Measurements from ENCODE around the gene PDE1A. TPM values are rescaled to one million over a fixed set of nuclear protein-coding genes. Genes with fewer than 3 reads are reported as not detected.

The PDE1A gene
- total and polyA plus RNA-seq, 2 donors (not counting 1 experiment from before 2014, with no cell fraction given), result 0.07 TPM; not detected in 1

GRCh38 chr2:182447863-182448262, 21.0 kb upstream of the PDE1A start:
- Histone ChIP-seq H4K20me1 (ENCODE audit: control insufficient read depth, insufficient read depth, low read length, poor library complexity, severe bottlenecking) (no peaks in the 10 kb centered on the region), H3K9me3 (ENCODE audit: control extremely low read depth in 1 of 3, control insufficient read depth in 2 of 3, insufficient read depth in 1 of 3, low read length in 2 of 3) (peaks cover 0 to 7% (median 0%) of the 10 kb centered on the region in 3 donors), H3K27me3 (replicated peaks in 1 of 4; ENCODE audit: control extremely low read depth in 1 of 4, control insufficient read depth in 3 of 4, insufficient read depth in 4 of 4, low read length in 3 of 4) (no peaks in the 10 kb centered on the region), H2AFZ (ENCODE audit: insufficient read depth, low read depth, low read length, poor library complexity, severe bottlenecking) (no peak overlapping the region), H3K4me3 (ENCODE audit: control extremely low read depth in 1 of 5, extremely low read depth in 1 of 5, insufficient read depth in 1 of 5, low read depth in 2 of 5, low read length in 4 of 5) (no peak overlapping the region), H3K9ac (ENCODE audit: low read length) (no peak overlapping the region), H3K4me2 (replicated peaks; ENCODE audit: low read depth, low read length, poor library complexity, severe bottlenecking) (no peak overlapping the region), H3K4me1 (ENCODE audit: control insufficient read depth in 2 of 2, insufficient read depth in 2 of 2, low read length in 2 of 2) (no peaks in the 10 kb centered on the region), H3K79me2 (ENCODE audit: control insufficient read depth, insufficient read depth, low read length) (no peaks in the 10 kb centered on the region), H3K36me3 (replicated peaks in 1 of 2; ENCODE audit: control extremely low read depth in 1 of 2, control insufficient read depth in 1 of 2, extremely low read depth in 1 of 2, insufficient read depth in 2 of 2, low read length in 1 of 2) (no peaks in the 10 kb centered on the region), H3K27ac (ENCODE audit: low read length in 2 of 2) (no peak overlapping the region)
- H3K27me3 Mint-ChIP-seq, result no peaks in the 10 kb centered on the region
- 100% methylated on average over 2 of the region's 2 CpGs for WGBS (ENCODE audit: insufficient coverage)
- TF ChIP-seq EZH2 (IDR thresholded peaks at IDR 0.05; ENCODE audit: borderline replicate concordance, insufficient read depth, low read depth, low read length, poor library complexity, severe bottlenecking) (no peak), CTCF (IDR thresholded peaks at IDR 0.05) (no peak)
- H3K4me3 Mint-ChIP-seq, result no peak overlapping the region
- POLR2A ChIA-PET, result no interaction called here
- no peaks in the 10 kb centered on the region for H3K9me3 Mint-ChIP-seq (ENCODE audit: insufficient read depth)
- ATAC-seq (ENCODE audit: low read depth), result no peak
- no peaks in the 10 kb centered on the region for H3K4me1 Mint-ChIP-seq
- no peak for DNase-seq
- intact Hi-C loops (cut with micrococcal nuclease), result no loop called here
- CTCF ChIA-PET, result no interaction called here
- no peak overlapping the region for H3K27ac Mint-ChIP-seq

GRCh38 chr2:182447163-182447562, 20.3 kb upstream of the PDE1A start:
- 100% methylated on average over 1 of the region's 2 CpGs for WGBS (ENCODE audit: insufficient coverage)
- CTCF ChIA-PET, result no interaction called here
- Mint-ChIP-seq H3K9me3 (ENCODE audit: insufficient read depth) (no peaks in the 10 kb centered on the region), H3K27me3 (no peaks in the 10 kb centered on the region), H3K4me3 (no peak overlapping the region), H3K4me1 (no peaks in the 10 kb centered on the region), H3K27ac (no peak overlapping the region)
- H3K79me2 ChIP-seq (ENCODE audit: control insufficient read depth, insufficient read depth, low read length), result no peaks in the 10 kb centered on the region
- no peak overlapping the region for H3K9ac ChIP-seq (ENCODE audit: low read length)
- ATAC-seq (ENCODE audit: low read depth) (no peak), DNase-seq (no peak)
- no peak overlapping the region for H2AFZ ChIP-seq (ENCODE audit: insufficient read depth, low read depth, low read length, poor library complexity, severe bottlenecking)
- no peaks in the 10 kb centered on the region for H4K20me1 ChIP-seq (ENCODE audit: control insufficient read depth, insufficient read depth, low read length, poor library complexity, severe bottlenecking)
- H3K4me3 ChIP-seq (ENCODE audit: control extremely low read depth in 1 of 5, extremely low read depth in 1 of 5, insufficient read depth in 1 of 5, low read depth in 2 of 5, low read length in 4 of 5), result no peak overlapping the region
- intact Hi-C loops (cut with micrococcal nuclease), result no loop called here
- H3K36me3 ChIP-seq (replicated peaks in 1 of 2; ENCODE audit: control extremely low read depth in 1 of 2, control insufficient read depth in 1 of 2, extremely low read depth in 1 of 2, insufficient read depth in 2 of 2, low read length in 1 of 2), result no peaks in the 10 kb centered on the region
- H3K4me2 ChIP-seq (replicated peaks; ENCODE audit: low read depth, low read length, poor library complexity, severe bottlenecking), result no peak overlapping the region
- TF ChIP-seq EZH2 (IDR thresholded peaks at IDR 0.05; ENCODE audit: borderline replicate concordance, insufficient read depth, low read depth, low read length, poor library complexity, severe bottlenecking), result no peak
- TF ChIP-seq CTCF (IDR thresholded peaks at IDR 0.05), result no peak
- H3K27me3 ChIP-seq (replicated peaks in 1 of 4; ENCODE audit: control extremely low read depth in 1 of 4, control insufficient read depth in 3 of 4, insufficient read depth in 4 of 4, low read length in 3 of 4), result no peaks in the 10 kb centered on the region
- no peak overlapping the region for H3K27ac ChIP-seq (ENCODE audit: low read length in 2 of 2)
- H3K4me1 ChIP-seq (ENCODE audit: control insufficient read depth in 2 of 2, insufficient read depth in 2 of 2, low read length in 2 of 2), result no peaks in the 10 kb centered on the region
- POLR2A ChIA-PET, result no interaction called here
- peaks cover 0 to 7% (median 0%) of the 10 kb centered on the region in 3 donors for H3K9me3 ChIP-seq (ENCODE audit: control extremely low read depth in 1 of 3, control insufficient read depth in 2 of 3, insufficient read depth in 1 of 3, low read length in 2 of 3)

Data from B cell (primary cell).